Endothelial cell of umbilical vein (primary cell): ENCODE results near the gene CCDC85A. TPM values are rescaled to one million over a fixed set of nuclear protein-coding genes. Genes with fewer than 3 reads are reported as not detected.

ENCODE experiments used
- BruUV-seq: library from RNA; stranded (reverse); fragments of 400-500 nt; replicated peaks from 2 replicates; lab custom pipeline; 2021; lab: Mats Ljungman, UMichigan
- CTCF ChIA-PET: fragments of 300-600, 350-600 bp; sonication (Branson Sonifier 250); formaldehyde crosslinking; loops from one replicate; lab custom pipeline; 2021; ENCODE audit warnings: antibody characterized with exemption, inconsistent platforms; lab: Charles Lee
- POLR2A ChIA-PET: fragments of 300-600, 350-600 bp; sonication (Branson Sonifier 250); formaldehyde crosslinking; loops from one replicate; lab custom pipeline; 2021; ENCODE audit warnings: antibody characterized with exemption, inconsistent platforms; lab: Charles Lee
- DNase-seq: peaks from one replicate; pipeline ENCODE4 v3.0.0-alpha.2; 2011; ENCODE audit warnings: low read depth, low spot score
- FAIRE-seq: peaks from 2 replicates; lab custom pipeline; 2011; peaks lifted over from hg19 to GRCh38; lab: Jason Lieb, UNC
- H2AFZ ChIP-seq: 2 replicates; pipeline ENCODE4 v1.6.0; 2012; ENCODE audit warnings: low read depth, low read length, control low read depth, inconsistent platforms
- H3K27ac ChIP-seq: 2 replicates; pipeline ENCODE4 v1.5.1; 2011; ENCODE audit warnings: low read depth, mild to moderate bottlenecking, control low read depth, low read length, moderate library complexity; ENCODE audit not compliant: insufficient read depth
- H3K27me3 ChIP-seq, 2 experiments: 2 replicates each; pipeline versions ENCODE4 v1.6.0 to v1.6.1; 2011; ENCODE audit warnings: low read length in 2 of 2, mixed read lengths in 1 of 2; ENCODE audit not compliant: control insufficient read depth in 2 of 2, insufficient read depth in 2 of 2
- H3K36me3 ChIP-seq, 2 experiments: 2 replicates in 1 of 2; 3 replicates in 1 of 2; pipeline ENCODE4 v1.5.1; 2011; ENCODE audit warnings: low read length in 2 of 2, mild to moderate bottlenecking in 1 of 2, moderate library complexity in 1 of 2; ENCODE audit not compliant: control insufficient read depth in 2 of 2, insufficient read depth in 2 of 2; ENCODE audit errors: extremely low read depth in 1 of 2
- H3K4me1 ChIP-seq: 3 replicates; pipeline ENCODE4 v1.5.1; 2011; ENCODE audit warnings: mild to moderate bottlenecking, low read length; ENCODE audit not compliant: control insufficient read depth, insufficient read depth; ENCODE audit errors: extremely low read depth
- H3K4me2 ChIP-seq: 2 replicates; pipeline ENCODE4 v1.6.1; 2011; ENCODE audit warnings: low read length, control low read depth, mixed read lengths; ENCODE audit not compliant: insufficient read depth
- H3K4me3 ChIP-seq, 3 experiments: fragments of 200-600 bp in 1 of 3; sonication (generic), shearing (Covaris generic) in 1 of 3; replicated peaks in 1 of 3; 2 replicates each; pipeline ENCODE4 v1.5.1; 2011 to 2016; ENCODE audit warnings: control low read depth in 3 of 3, low read length in 3 of 3, mild to moderate bottlenecking in 2 of 3, inconsistent platforms in 1 of 3, low read depth in 1 of 3, moderate library complexity in 1 of 3; ENCODE audit not compliant: insufficient read depth in 1 of 3
- H3K79me2 ChIP-seq: 2 replicates; pipeline ENCODE4 v1.6.0; 2012; ENCODE audit warnings: low read length, inconsistent platforms; ENCODE audit not compliant: control insufficient read depth, insufficient read depth
- H3K9ac ChIP-seq: replicated peaks from 2 replicates; pipeline ENCODE3; 2011; ENCODE audit warnings: low read length, control low read depth; ENCODE audit not compliant: insufficient read depth; ENCODE audit errors: extremely low read depth
- H3K9me1 ChIP-seq: replicated peaks from 3 replicates; pipeline ENCODE4 v1.6.0; 2011; ENCODE audit warnings: mild to moderate bottlenecking, low read length; ENCODE audit not compliant: control insufficient read depth, insufficient read depth; ENCODE audit errors: extremely low read depth
- H3K9me3 ChIP-seq: replicated peaks from 2 replicates; pipeline ENCODE4 v1.5.1; 2012; ENCODE audit warnings: low read length, inconsistent platforms; ENCODE audit not compliant: control insufficient read depth, insufficient read depth
- H4K20me1 ChIP-seq: replicated peaks from 2 replicates; pipeline ENCODE3; 2011; ENCODE audit warnings: mild to moderate bottlenecking, low read length; ENCODE audit not compliant: control insufficient read depth, insufficient read depth; ENCODE audit errors: extremely low read depth
- CTCF ChIP-seq, 2 donors: IDR thresholded peaks; 1 replicate in 1 of 2; 2 replicates in 1 of 2; pipeline ENCODE4 v1.5.1; 2011; ENCODE audit warnings: low read length in 2 of 2, mild to moderate bottlenecking in 2 of 2, moderate library complexity in 2 of 2, control low read depth in 1 of 2, inconsistent platforms in 1 of 2, low read depth in 1 of 2; ENCODE audit not compliant: insufficient read depth in 1 of 2; ENCODE audit errors: extremely low read depth in 1 of 2
- EZH2 ChIP-seq: IDR thresholded peaks from 2 replicates; pipeline ENCODE4 v1.6.1; 2012; ENCODE audit warnings: borderline replicate concordance, low read depth, mild to moderate bottlenecking, moderate library complexity, low read length, inconsistent platforms; ENCODE audit not compliant: severe bottlenecking
- FOS ChIP-seq: IDR thresholded peaks from 2 replicates; pipeline ENCODE4 v1.6.1; 2011; ENCODE audit warnings: mild to moderate bottlenecking, low read length, moderate library complexity, borderline replicate concordance; ENCODE audit not compliant: insufficient read depth
- GATA2 ChIP-seq: IDR thresholded peaks from 2 replicates; pipeline ENCODE4 v1.7.0; 2011; ENCODE audit warnings: low read depth, mild to moderate bottlenecking, moderate library complexity, mixed read lengths, low read length; ENCODE audit not compliant: insufficient read length, insufficient read depth
- JUN ChIP-seq: IDR thresholded peaks from 2 replicates; pipeline ENCODE4 v1.6.1; 2011; ENCODE audit warnings: borderline replicate concordance, low read depth; ENCODE audit not compliant: insufficient read length, insufficient read depth
- MAX ChIP-seq: IDR thresholded peaks from 2 replicates; pipeline ENCODE4 v1.6.1; 2011; ENCODE audit not compliant: insufficient read depth, insufficient read length
- MYC ChIP-seq: IDR thresholded peaks from one replicate; pipeline ENCODE4 v1.6.1; 2011; ENCODE audit warnings: mild to moderate bottlenecking, low read depth, low read length
- POLR2A ChIP-seq: IDR thresholded peaks from 2 replicates; pipeline ENCODE4 v1.6.1; 2012; ENCODE audit warnings: low read depth, mild to moderate bottlenecking, control low read depth, low read length
- POLR2AphosphoS5 ChIP-seq: IDR thresholded peaks from 2 replicates; pipeline ENCODE4 v1.6.1; 2012; ENCODE audit warnings: low read depth, mild to moderate bottlenecking, control low read depth, low read length, moderate library complexity; ENCODE audit not compliant: insufficient read depth
- dilution Hi-C: fragments of 300-500 bp; cut with MboI; formaldehyde crosslinking; loops from one replicate; pipeline ENCODE4 v1.15.0; 2019; ENCODE audit warnings: low sequenced_read_pairs; ENCODE audit not compliant: extremely low pct_ligation_motif_present
- intact Hi-C: fragments of 100-400 bp; cut with micrococcal nuclease; formaldehyde crosslinking; loops from one replicate; pipeline ENCODE4 v1.10.0; 2022
- polyA plus RNA-seq, 4 experiments: library from polyadenylated mRNA; depleted of rRNA in 3 of 4; stranded (reverse) in 3 of 4; unstranded in 1 of 4; fragments of >200 nt; gene quantifications; 2 replicates each; pipeline versions ENCODE4 v1.2.1 to v1.2.3, GENCODE V29; 2011 to 2012; ENCODE audit warnings: missing spikeins in 1 of 4
- total RNA-seq: library from RNA; stranded (reverse); gene quantifications from 2 replicates; pipeline ENCODE4 v1.2.3, GENCODE V29; 2021

Gene CCDC85A
- total and polyA plus RNA-seq, 2 donors (not counting 3 experiments of a cell fraction or from before 2014, with no cell fraction given) = 5.1 to 10.4 TPM

- Histone ChIP-seq H3K4me2 (no peak overlapping the region), H3K9me1 (no peaks in the 10 kb centered on the region), H3K79me2 (no peaks in the 10 kb centered on the region), H3K4me1 (peaks cover 16% of the 10 kb centered on the region), H3K9ac (no peak overlapping the region), H3K9me3 (no peaks in the 10 kb centered on the region), H3K36me3 (no peaks in the 10 kb centered on the region), H3K27me3 (no peaks in the 10 kb centered on the region), H2AFZ (no peak overlapping the region), H3K4me3 (no peak overlapping the region), H4K20me1 (no peaks in the 10 kb centered on the region), H3K27ac (no peak overlapping the region)
- dilution Hi-C loops (no loop called here), intact Hi-C loops (no loop called here)
- DNase-seq = no peak
- FAIRE-seq = no peak
- POLR2A ChIA-PET = no interaction called here
- no TSS peak for BruUV-seq
- no peak for TF ChIP-seq JUN
- CTCF ChIA-PET = interaction anchor here (1.2 kb wide), 1 partner anchor 34 kb away, joined by 3 read pairs; no protein-coding TSS in a partner anchor
Measured at GRCh38 chr2:56234241-56234640, 50.5 kb downstream of the CCDC85A start.

- DNase-seq (no peak), FAIRE-seq (no peak)
- Histone ChIP-seq H3K4me2 (no peak overlapping the region), H3K27ac (no peak overlapping the region), H3K27me3 (no peaks in the 10 kb centered on the region), H3K36me3 (no peaks in the 10 kb centered on the region), H2AFZ (no peak overlapping the region), H3K9ac (no peak overlapping the region), H3K9me1 (no peaks in the 10 kb centered on the region), H3K4me3 (no peak overlapping the region), H3K79me2 (peaks cover 2% of the 10 kb centered on the region), H3K9me3 (no peaks in the 10 kb centered on the region), H3K4me1 (peaks cover 3% of the 10 kb centered on the region), H4K20me1 (no peaks in the 10 kb centered on the region)
- intact Hi-C loops = no loop called here
- dilution Hi-C loops = no loop called here
- BruUV-seq = no TSS peak
- TF ChIP-seq CTCF (IDR thresholded peaks at IDR 0.05; ENCODE audit: extremely low read depth in 1 of 2, insufficient read depth in 1 of 2, low read depth in 1 of 2, low read length in 2 of 2) (no peak), MYC (no peak), POLR2A (no peak), JUN (no peak), GATA2 (no peak), EZH2 (no peak), FOS (no peak), POLR2AphosphoS5 (no peak), MAX (no peak)
- POLR2A ChIA-PET = no interaction called here
- CTCF ChIA-PET = no interaction called here
Measured at GRCh38 chr2:56239030-56239429, 55.2 kb downstream of the CCDC85A start.
